NCI-H2081 treated with DMSO at 0.1 percent for 48 hours (cell line): Measurements from ENCODE around the gene LHFPL4.
A peak's percentile ranks its signal among the peaks of the same experiment; 100 is the strongest.
"Not testable (repeated sequence)": the region's sequence is repeated elsewhere in the genome, so short reads cannot be mapped to it uniquely, and the experiment has no call there.

Experiments
- DNase-seq: peaks from one replicate; lab custom pipeline; 2025; lab: John Stamatoyannopoulos, UW

Gene LHFPL4

DNA sequence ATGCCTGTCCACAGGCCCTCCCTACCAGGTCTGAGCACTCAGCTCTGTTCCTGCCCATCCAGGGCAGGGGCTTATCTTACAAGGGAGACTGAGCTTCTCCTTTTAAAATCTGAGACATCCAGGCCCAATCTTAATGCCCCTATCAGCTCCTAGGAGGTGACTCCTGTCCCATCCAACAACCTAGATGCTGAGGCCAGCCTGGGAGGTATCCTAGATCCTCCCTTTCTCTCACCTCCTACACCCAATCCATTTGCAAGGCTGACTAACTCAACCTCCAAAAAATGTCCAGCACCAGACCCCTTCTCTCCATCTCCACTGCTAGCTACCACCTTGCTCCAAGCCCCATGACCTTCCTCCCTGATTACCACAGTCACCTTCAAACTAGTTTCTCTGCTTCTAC lies 17.4 kb downstream of the LHFPL4 start:
- no peak for DNase-seq

DNA sequence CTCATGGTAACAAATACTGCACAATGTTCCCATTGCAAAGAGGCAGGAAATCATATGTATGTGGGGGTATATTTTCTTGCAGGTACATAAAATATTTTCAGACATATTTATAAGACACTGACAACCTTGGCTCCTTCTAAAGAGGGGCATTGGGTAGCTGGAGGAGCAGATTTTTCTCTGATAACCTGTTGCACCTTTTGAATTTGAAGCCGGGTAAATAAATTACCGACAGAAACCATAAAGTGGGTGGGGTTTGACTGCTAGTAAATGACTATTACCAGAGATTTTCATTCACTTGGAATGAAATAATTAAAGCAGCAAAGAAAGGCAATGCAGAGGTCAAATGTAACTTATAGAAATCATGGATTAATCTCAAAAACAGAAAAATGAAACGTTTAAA lies 19.2 kb downstream of the LHFPL4 start:
- DNase-seq: no peak

DNA sequence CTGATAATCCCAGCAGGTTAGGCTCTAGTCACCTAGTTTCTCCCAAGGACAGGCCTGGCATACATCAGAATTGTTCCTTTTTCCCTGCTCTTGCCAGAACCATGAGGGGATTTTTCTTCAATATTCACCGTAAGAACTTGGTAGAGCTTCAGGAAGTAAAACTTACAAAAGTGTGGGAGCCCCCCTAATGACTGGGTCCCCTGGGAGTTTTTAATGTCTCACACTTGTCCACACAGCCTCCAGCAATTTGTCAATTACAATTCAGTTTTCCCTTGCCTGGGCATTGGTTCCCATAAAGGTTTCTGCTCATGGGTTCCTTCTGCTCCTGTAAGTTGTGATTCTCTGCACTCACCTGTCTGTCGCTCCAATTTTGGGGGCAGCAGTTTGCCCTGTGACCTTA lies 28.5 kb downstream of the LHFPL4 start:
- no peak for DNase-seq

DNA sequence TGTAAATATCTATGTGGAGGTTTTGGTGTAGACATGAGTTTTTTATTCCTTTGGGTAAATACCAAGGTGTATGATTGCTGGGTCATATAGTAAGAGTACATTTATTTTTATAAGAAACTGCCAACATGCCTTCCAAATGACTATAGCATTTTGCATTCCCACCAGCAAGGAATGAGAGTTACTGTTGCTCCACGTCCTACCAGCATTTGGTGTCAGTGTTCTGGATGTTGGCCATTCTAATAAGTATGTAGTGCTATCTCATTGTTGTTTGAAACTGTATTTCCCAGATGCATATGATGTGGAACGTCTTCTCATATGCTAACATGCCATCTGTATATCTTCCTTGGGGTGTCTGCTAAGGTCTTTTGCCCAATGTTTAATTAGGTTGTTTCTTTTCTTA lies 38.7 kb downstream of the LHFPL4 start:
- no peak for DNase-seq

DNA sequence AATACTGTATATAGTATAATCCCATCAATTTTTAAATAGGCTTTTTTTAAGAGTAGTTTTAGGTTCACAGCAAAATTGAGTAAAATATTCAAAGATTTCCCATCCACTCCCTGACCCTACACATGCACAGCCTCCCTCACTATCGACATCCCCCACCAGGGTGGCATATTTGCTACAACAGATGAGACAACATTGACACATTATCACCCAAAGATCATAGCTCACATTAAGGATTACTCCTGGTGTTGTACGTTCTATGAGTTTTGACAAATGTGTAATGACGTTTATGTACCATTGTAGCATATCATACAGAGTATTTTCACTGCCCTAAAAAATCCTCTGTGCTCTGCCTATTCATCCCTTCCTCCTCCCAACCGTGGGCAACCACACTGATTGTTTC lies 39.3 kb downstream of the LHFPL4 start:
- DNase-seq: no peak

DNA sequence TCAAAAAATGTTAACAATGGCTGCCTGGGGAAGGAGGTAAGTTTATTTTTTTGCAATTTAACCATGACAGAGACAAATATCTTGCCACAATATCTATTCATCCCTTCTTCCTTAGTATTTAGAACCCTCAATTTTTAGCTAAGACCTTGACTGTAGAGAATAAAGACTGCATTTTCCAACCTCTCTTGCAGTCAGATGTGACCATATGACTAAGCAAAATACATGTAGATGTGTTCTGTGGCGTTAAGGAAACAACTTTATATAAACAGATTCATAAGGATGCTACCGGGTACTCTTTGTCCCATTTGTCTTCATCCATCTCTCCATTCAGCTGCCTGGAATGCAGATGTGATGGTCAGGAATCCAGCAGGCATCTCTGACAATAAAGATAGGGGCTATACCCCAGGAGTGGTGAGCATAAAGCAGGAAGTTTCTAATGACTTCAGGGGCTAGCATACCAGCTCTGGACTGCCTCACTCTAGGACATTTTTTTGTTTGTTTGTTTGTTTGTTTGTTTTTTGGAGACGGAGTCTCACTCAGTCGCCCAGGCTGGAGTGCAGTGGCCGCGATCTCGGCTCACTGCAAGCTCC lies 41.1 kb downstream of the LHFPL4 start:
- DNase-seq: no peak

DNA sequence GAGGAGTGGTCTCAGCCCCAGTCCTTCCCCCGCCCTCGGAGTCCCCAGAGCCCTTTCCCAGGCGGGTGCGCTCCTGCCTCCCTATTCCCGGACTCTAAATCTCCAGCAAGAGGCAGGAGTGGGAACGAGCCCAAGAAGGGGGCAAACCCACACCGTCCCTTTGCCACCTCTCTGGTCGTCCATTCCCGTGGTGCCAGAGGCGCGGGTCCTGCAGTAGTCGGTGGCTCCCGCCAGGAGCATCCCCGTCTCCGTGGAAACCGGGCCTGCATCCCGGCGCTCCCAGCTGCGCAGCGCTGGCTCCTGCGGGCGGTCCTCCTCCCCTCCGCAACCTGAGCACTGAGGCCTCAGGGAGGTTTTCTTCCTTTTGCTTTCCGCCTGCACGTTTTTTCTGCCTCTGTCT lies 44.8 kb downstream of the LHFPL4 start:
- no peak for DNase-seq

DNA sequence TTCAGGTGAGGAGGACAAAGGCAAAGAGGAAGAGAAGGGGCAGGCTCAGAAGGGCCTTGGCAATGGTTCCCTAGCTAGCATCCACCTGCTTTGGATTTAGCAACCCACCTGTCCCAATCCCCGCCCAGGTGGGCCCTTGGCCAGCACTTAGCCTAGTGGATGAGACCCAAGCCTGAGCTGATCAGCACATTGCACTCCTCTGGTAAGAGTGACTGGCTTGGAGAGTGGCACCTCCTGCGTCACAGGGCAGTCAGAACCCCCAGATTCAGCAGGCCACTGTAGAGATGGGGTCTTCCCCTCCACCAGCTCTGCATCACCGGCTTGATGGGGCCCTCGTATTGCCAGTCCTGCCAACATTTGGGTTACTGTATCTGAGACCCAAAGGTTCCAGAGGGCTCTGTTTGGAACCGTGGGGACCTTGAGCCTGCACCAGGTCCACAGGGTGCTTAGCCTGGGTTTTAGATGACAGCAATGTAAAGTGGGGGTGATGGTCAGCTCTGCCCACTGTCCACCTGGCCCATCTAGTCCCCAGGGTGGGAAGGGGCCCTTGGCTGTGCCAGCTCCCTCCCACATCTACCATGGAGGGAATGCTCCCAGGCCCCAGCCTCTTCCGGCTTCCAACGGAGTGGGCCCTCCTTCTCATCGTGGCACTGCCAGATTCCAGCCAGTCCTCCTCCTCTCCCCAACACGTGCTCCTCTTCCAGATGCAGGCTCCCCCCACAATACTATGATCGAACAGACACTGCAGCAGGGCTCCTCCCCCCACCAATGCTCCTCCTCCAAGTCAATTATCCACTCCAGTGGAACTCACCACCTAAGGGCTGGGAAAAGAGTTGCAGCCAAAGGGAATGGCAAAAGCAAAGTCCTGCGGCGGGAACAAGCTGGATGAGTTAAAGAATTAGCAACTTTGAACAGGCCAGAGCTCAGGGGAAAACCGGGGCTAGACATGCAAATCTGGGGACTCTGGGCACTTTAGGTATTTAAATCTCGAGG lies 45.7 kb downstream of the LHFPL4 start:
- DNase-seq: no peak

DNA sequence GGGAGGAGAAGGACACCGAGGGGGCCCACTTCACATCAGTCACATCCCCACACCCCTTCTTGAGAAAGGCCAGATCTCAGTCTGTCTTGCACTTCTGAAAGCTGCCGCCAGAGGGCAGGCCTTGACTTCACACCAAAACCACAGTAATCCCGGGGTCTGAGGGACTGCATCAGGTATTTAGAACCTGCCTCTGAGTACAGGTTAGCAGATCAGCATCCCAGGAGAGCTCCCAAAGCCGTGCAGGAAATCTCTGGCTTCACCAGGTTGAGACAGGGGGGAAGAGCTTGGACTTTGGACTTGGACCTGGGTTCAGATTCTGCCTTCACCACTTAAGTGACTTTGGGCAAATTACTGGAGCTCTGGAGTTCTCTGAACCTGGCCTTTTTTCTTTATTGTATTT lies 50.3 kb downstream of the LHFPL4 start:
- peak; percentile 53 for DNase-seq

DNA sequence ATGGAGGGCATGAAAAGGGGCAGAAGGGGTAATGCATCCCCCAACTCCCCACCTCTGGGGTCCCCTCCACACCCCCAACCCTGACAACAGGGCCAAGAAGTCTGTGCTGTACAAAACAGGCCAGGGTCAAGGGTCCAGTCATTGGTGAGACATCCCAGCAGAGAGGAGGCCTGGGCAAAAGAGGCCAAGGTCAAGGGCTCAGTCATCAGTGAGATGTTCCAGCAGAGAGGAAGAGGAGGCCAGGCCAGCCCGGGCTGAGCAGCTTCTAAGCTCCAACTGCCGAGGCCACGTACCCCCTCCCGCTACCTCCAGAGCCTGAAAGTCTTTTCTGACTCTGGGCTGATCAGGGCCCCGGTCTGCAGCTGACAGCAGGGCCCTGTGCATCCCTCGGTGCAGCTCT lies 52.4 kb downstream of the LHFPL4 start:
- no peak for DNase-seq

DNA sequence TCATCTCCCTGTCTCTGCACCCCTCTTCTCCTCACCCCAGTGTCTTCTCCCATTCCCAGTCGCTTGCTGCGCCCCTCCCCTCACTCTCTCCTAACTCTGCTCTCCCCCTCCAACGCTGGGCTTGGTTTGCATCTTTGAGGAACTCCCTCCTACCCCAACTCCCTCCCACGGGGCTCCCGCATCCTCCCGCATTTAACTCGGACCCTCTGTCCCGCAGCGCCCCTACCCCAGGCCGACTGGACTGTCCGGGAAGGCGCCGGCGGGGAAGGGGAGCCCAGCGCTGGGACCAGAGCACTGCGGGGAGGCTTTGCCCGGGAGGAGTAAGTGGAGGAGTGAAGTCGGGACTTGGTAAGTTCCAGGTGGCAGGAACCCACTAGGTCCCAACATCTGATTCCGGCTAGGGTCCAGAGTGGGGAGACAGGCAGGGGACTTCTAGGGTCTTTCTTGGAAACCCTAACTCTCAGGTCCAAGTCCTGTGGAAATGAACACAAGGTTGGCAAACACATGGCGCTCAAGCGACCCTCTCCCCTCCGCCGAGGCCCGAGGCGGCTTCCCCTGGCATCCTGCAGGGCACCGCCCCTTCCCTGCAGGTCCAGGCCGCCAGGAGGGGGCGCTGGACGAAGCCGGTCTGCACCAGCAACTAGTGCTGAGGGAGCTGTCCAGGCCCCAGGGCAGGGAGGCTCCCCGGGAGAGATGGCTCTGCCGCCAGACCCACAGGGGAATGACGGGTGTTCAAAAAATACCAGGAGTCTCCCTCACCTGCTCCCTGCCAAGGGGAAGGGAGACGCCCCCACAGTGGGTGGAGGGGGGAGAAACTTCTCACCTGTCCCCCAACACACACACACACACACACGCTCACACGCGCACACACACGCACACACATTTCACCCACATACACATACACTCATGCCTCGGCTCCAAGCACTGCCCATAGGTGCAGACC lies 53.2 kb downstream of the LHFPL4 start:
- no peak for DNase-seq

DNA sequence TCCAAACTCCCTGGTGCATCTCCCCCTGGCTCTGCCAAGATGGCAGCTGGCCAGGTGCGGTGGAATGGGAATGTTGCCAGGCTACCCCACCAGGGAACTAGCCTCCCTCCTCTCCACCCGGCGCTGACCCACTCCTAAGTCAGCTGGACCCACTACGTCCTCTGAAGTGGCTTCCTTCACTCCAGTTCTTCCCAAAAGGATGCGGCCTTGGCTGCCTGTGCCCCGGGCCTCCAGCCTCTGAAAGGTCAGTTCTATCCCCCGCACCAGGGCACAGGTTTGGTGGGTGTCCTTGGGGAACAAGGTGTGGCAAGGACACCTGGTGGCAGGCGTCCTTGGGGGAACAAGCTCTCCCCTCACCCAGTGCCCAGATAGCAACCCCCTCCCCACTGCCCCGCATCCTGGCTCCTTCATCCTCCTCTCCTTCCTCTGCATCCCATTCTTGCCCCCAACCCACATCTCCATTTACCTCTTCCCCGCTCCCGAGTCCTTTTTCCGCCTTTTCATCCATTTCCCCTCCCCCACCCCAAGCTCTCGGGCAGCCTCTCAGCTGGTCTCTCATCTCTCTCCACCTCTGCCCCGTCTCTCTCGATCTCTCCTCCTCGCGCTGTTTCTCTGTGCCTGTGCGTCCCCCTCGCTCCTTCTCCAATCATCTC lies 54.0 kb downstream of the LHFPL4 start:
- no peak for DNase-seq

DNA sequence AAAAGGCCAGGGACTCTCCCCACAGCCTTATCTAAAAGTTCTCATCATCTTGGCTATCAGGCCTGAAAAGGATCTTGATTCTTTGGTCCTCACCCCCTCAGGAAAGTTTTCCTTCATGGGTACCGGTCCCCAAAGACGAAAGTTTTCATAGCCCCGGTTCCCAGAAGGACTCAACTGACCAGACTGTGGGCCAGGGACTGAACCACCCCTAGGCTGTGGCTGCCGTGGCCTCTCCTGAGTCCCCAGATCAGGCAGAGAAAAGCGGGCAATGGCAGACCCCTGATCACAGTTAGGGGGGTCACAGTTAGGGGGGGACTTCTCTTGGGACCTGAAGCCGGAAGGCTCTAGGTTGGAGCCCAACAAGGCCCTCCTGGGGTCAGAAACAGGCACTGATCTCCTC lies 54.8 kb downstream of the LHFPL4 start:
- DNase-seq: no peak

DNA sequence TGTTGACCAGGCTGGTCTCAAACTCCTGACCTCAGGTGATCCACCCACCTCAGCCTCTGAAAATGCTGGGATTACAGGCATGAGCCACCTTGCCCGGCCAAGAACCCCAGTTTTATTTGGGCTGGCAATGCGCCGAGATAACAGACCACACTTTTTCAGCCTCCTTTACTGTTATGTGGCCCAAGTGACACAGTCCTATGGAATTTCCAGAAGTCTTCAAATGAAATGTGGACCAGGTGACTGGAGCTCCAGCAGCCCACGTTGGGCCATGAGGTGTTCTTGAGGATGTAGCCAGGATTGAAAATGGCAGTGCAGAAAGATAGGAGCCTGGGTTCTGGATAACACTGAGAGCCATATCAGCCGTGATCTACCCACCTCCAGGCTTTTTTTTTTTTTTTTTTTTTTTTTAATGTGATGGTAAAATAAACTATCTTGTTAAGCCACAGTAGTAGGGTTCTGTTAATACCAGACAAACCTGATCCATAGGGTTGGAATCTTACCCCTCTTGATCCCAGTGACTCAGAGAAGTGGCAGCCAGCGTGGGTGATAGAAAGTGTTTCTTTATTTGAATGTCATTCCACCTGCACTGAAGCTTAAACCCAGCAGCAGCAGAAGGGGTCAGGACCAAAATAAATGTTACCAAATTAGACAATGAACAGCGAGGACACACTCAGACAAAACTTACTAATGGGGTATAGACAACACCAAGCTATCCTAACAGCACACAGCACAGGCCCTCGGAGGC lies 55.6 kb downstream of the LHFPL4 start:
- no peak for DNase-seq

DNA sequence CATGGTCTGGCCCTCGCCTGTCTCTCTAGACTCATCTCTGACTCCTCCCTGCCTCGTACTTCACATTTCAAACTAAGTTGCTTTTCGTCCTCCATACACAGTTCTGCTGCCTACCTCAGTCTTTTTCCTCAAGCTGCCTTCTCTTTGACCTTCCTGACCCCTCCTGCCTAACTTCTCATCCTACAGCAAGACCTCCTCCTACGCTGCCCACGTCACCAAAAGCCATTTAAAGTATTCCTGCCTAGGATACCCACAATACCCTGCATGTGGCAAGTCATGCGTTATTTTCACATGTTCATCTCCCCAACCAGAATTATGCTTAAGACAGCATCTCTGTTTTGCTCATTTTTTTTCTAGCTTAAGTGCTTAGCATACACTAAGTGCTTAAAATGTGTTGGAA lies 56.7 kb downstream of the LHFPL4 start:
- DNase-seq: no peak

DNA sequence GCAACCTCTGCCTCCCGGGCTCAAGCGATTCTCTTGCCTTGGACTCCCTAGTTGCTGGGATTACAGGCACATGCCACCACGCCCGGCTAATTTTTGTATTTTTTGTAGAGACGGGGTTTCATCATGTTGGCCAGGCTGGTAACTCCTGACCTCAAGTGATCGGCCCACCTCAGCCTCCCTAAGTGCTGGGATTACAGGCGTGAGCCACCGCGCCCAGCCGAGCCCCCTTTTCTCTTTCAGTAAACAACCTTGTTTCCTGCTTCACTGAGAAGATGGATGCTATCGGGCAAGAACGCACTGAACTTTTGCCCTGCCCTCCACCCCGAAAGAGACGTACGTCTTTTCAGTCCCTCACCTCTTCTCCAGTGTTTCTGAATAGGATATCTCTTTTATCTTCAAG lies 59.6 kb downstream of the LHFPL4 start:
- DNase-seq: not testable (repeated sequence)

DNA sequence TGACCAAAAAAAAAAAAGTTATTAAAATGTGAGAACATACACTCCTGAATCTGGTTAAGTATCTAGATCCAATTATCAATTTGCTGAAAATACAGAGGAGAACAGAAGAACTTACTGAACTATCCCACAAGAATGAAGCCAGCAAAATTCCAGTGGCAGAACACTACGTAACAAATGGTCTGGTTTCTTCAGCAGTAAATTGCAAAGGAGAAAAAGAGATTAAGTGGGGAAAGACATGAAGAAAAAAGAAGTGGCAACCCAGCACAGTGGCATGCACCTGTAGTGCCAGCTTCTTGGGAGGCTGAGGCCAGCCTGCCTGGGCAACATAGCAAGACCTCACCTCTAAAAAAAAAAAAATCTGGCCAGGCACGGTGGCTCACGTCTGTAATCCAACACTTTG lies 62.1 kb downstream of the LHFPL4 start:
- DNase-seq: no peak

DNA sequence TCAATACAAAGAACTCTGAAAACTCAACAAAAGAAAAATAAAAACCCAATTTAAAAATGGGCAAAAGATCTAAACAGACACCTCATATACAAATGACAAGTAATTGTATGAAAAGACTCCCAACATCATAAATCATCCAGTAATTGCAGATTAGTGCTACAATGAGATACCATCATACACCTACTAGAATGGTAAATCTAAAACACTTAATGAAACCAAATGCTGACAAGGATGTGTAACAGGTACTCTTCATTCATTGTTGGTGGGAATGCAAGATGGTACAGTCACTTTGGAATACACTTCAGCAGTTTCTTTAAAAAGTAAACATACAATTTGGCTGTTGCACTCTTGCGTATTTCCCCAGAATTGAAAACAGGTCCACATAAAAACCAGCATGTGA lies 68.4 kb downstream of the LHFPL4 start:
- no peak for DNase-seq

DNA sequence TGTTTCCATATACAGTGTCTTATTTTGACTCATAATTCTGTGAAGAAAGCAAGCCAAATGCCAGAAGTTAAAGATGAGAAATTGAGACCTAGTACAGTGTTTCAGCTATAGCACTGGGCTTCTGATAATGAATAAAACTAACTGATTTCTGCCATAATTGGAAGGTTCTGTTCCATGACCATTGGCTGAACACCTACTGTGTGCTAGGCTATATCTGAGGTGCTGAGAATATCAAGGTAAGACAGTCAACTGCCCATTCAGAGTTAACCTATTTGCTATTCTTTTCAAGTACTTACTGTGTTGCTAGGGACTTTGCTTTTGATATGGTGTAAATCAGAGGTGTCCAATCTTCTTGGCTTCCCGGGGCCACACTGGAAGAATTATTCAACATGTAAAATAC lies 73.4 kb downstream of the LHFPL4 start:
- DNase-seq: no peak

DNA sequence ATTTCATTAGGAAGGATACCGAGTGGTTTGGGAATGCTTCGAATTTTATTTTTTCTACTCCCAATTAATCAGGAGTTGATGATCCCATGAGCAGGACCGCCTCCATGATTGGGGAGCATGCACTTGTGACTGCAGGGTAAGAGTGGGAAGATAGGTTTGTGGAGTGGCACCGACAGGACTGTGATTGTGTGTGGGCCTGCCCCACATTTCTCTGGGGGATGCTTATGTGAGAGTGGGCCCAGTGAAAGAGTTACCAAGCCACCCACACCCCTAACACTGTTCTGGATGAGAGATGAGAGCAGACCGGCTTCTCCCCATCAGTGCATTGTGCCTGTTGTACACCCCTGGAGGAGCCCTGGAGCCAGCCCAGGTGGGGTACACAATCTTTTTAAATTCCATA lies 76.7 kb downstream of the LHFPL4 start:
- no peak for DNase-seq

DNA sequence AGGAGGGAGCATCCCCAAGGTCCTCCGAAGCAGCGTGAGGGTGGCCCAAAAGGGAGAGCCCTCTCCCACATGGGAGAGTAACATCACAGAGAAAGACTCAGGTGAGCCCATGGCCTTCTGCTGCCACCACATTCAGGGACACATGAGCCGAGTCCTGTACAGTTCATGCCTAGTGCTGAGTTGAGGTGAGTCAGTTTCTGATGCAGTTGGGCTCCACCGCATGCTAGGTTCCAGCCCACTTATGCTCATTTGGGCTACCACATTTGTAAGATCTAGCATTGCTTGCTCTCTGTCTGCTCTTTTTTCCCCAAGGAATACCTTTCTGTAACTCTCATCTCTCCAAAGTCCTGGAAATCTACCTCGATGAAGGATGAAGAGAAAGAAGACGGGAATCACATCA lies 79.1 kb downstream of the LHFPL4 start:
- no peak for DNase-seq
